ENCODE measurements around the gene DLX6. TPM values are rescaled to one million over a fixed set of nuclear protein-coding genes. Genes with fewer than 3 reads are reported as not detected.

DLX6 gene
- total RNA-seq, 1 experiment from 2014 or later: not detected

GRCh38 chr7:96982586-96982985 is 22.8 kb upstream of the DLX6 start:
- H3K4me2 ChIP-seq: no peak overlapping the region
- no peaks in the 10 kb centered on the region for H3K27me3 ChIP-seq (ENCODE audit: insufficient read depth, low read depth)
- no peaks in the 10 kb centered on the region for H3K36me3 ChIP-seq (ENCODE audit: low read depth)
- H3K4me3 ChIP-seq: no peak overlapping the region
- intact Hi-C loops (cut with micrococcal nuclease; ENCODE audit: unreplicated experiment): no loop called here
- peaks cover 19% of the 10 kb centered on the region for H3K4me1 ChIP-seq (replicated peaks; ENCODE audit: insufficient read depth)
- peak in 1 of 2 experiments; percentile 37 for DNase-seq
- H4K20me1 ChIP-seq (ENCODE audit: insufficient read depth): no peaks in the 10 kb centered on the region
- H3K79me2 ChIP-seq (ENCODE audit: low read depth): no peaks in the 10 kb centered on the region
- H2AFZ ChIP-seq: no peak overlapping the region
- ChIA-PET POLR2A (ENCODE audit: unreplicated experiment) (no interaction called here), CTCF (no interaction called here)
- no peaks in the 10 kb centered on the region for H3F3A ChIP-seq (ENCODE audit: insufficient read depth, low read depth)
- no peaks in the 10 kb centered on the region for H3K9me3 ChIP-seq (ENCODE audit: insufficient read depth, low read depth)
- no TSS peak for BruUV-seq (replicated peaks)
- no peak for TF ChIP-seq CTCF (conservative IDR thresholded peaks at IDR 0.05)
- TF ChIP-seq EZH2 (IDR thresholded peaks at IDR 0.05; ENCODE audit: low read depth): no peak
- no peaks in the 10 kb centered on the region for H3K9me2 ChIP-seq (ENCODE audit: insufficient read depth)
- H3K27ac ChIP-seq: no peak overlapping the region

- no TSS peak for BruUV-seq (replicated peaks)
- no peak for DNase-seq
- Histone ChIP-seq H3K4me1 (replicated peaks; ENCODE audit: insufficient read depth) (peaks cover 10% of the 10 kb centered on the region), H3F3A (ENCODE audit: insufficient read depth, low read depth) (no peaks in the 10 kb centered on the region), H3K27me3 (ENCODE audit: insufficient read depth, low read depth) (no peaks in the 10 kb centered on the region), H3K4me3 (no peak overlapping the region), H3K27ac (no peak overlapping the region), H3K9me2 (ENCODE audit: insufficient read depth) (no peaks in the 10 kb centered on the region), H3K36me3 (ENCODE audit: low read depth) (no peaks in the 10 kb centered on the region), H3K9me3 (ENCODE audit: insufficient read depth, low read depth) (no peaks in the 10 kb centered on the region), H3K4me2 (no peak overlapping the region), H2AFZ (no peak overlapping the region), H4K20me1 (ENCODE audit: insufficient read depth) (no peaks in the 10 kb centered on the region), H3K79me2 (ENCODE audit: low read depth) (no peaks in the 10 kb centered on the region)
- TF ChIP-seq EZH2 (IDR thresholded peaks at IDR 0.05; ENCODE audit: low read depth): no peak
- TF ChIP-seq CTCF (conservative IDR thresholded peaks at IDR 0.05): no peak
- intact Hi-C loops (cut with micrococcal nuclease; ENCODE audit: unreplicated experiment): no loop called here
- ChIA-PET CTCF (no interaction called here), POLR2A (ENCODE audit: unreplicated experiment) (no interaction called here)
Observed at GRCh38 chr7:96985992-96986391, 19.4 kb upstream of the DLX6 start.

GRCh38 chr7:96986901-96987300 is 18.5 kb upstream of the DLX6 start:
- H3K4me3 ChIP-seq: no peak overlapping the region
- no peak for DNase-seq
- H3F3A ChIP-seq (ENCODE audit: insufficient read depth, low read depth): no peaks in the 10 kb centered on the region
- H3K27ac ChIP-seq: no peak overlapping the region
- H3K4me2 ChIP-seq: no peak overlapping the region
- no peak overlapping the region for H2AFZ ChIP-seq
- intact Hi-C loops (cut with micrococcal nuclease; ENCODE audit: unreplicated experiment): no loop called here
- peaks cover 10% of the 10 kb centered on the region for H3K4me1 ChIP-seq (replicated peaks; ENCODE audit: insufficient read depth)
- ChIA-PET CTCF (no interaction called here), POLR2A (ENCODE audit: unreplicated experiment) (no interaction called here)
- BruUV-seq (replicated peaks): no TSS peak
- no peaks in the 10 kb centered on the region for H3K27me3 ChIP-seq (ENCODE audit: insufficient read depth, low read depth)
- TF ChIP-seq EZH2 (IDR thresholded peaks at IDR 0.05; ENCODE audit: low read depth) (no peak), CTCF (conservative IDR thresholded peaks at IDR 0.05) (no peak)
- H3K9me3 ChIP-seq (ENCODE audit: insufficient read depth, low read depth): no peaks in the 10 kb centered on the region
- no peaks in the 10 kb centered on the region for H3K36me3 ChIP-seq (ENCODE audit: low read depth)
- H4K20me1 ChIP-seq (ENCODE audit: insufficient read depth): no peaks in the 10 kb centered on the region
- H3K79me2 ChIP-seq (ENCODE audit: low read depth): no peaks in the 10 kb centered on the region
- H3K9me2 ChIP-seq (ENCODE audit: insufficient read depth): no peaks in the 10 kb centered on the region
